NK-92 treated with Interleukin-12 subunit alpha and Interleukin-12 subunit beta, amount 100 ng/mL, for 24 hours (cell line): ENCODE results near the gene ANGPTL3.
"Not testable (repeated sequence)": the region's sequence is repeated elsewhere in the genome, so short reads cannot be mapped to it uniquely, and the experiment has no call there.

Experiments
- DNase-seq: peaks from one replicate; lab custom pipeline; 2025; lab: John Stamatoyannopoulos, UW

The ANGPTL3 gene, protein sequence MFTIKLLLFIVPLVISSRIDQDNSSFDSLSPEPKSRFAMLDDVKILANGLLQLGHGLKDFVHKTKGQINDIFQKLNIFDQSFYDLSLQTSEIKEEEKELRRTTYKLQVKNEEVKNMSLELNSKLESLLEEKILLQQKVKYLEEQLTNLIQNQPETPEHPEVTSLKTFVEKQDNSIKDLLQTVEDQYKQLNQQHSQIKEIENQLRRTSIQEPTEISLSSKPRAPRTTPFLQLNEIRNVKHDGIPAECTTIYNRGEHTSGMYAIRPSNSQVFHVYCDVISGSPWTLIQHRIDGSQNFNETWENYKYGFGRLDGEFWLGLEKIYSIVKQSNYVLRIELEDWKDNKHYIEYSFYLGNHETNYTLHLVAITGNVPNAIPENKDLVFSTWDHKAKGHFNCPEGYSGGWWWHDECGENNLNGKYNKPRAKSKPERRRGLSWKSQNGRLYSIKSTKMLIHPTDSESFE

DNA sequence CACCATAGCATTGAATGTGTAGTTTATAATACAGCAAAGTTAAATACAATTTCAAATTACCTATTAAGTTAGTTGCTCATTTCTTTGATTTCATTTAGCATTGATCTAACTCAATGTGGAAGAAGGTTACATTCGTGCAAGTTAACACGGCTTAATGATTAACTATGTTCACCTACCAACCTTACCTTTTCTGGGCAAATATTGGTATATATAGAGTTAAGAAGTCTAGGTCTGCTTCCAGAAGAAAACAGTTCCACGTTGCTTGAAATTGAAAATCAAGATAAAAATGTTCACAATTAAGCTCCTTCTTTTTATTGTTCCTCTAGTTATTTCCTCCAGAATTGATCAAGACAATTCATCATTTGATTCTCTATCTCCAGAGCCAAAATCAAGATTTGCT lies at the start of gene ANGPTL3:
Gene ANGPTL3 (plus strand): TSS at position 240 of the 400 bp plus-strand sequence. CDS start 47 bp downstream, at position 287.
- DNase-seq, result no peak

DNA sequence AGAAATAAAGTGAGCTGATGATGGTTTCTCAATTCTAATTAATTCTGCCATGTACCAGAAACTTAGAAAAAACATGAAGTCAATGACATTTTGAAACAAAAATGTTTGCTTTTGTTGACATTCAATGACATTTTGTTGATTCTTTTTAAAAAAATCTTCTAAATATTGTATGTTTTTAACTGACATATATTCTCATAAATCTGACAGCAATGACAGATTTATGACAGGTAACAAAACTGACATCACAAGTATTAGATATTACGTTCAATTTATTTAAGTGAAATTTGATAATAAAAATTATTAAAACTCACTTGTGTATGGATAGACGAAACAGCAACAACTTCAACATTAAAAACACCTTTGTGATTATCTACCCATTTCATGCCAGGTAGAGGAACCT lies 36.0 kb upstream of the ANGPTL3 start:
- DNase-seq, result no peak

GRCh38 chr1:62567182-62567581 lies 30.1 kb upstream of the ANGPTL3 start:
- DNase-seq, result not testable (repeated sequence)

DNA sequence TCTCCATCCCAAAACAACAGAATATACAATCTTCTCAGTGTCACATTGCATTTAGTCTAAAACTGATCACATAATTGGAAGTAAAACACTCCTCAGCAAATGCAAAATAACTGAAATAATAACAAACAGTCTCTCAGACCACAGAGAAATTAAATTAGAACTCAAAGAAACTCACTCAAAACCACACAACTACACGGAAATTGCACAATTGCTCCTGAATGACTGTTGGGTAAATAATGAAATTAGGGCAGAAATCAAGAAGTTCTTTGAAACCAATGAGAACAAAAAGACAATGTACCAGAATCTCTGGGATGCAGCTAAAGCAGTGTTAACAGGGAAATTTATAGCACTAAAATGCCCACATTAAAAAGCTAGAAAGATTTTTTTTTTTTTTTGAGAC lies 29.4 kb upstream of the ANGPTL3 start:
- not testable (repeated sequence) for DNase-seq

DNA sequence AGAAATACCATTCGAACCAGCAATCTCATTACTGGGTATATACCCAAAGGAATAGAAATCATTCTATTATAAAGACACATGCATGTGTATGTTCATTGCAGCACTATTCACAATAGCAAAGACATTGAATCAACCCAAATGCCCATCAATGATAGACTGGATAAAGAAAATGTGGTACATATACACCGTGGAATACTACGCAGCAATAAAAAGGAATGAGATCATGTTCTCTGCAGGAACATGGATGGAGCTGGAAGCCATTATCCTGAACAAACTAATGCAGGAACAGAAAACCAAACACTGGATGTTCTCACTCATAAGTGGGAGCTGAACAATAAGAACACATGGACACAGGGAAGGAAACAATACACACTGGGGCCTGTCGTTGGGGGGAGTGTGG lies 25.8 kb upstream of the ANGPTL3 start:
- not testable (repeated sequence) for DNase-seq

DNA sequence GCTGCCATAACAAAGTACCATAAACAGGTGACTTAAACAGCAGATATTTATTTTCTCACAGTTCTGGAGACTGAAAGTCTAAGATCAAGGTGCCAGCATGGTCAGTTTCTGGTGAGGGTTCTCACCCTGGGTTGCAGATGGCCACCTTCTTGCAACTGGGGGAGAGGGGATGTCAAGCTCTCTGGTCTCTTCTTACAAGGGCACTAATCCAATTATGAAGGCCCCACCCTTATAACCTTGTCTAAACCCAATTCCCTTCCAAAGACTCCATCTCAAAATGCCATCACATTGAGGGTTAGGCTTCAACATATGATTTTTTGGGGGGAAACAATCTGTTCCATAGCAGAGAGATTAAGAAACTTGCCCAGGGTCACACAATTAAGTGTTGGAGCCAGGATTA lies 24.8 kb upstream of the ANGPTL3 start:
- DNase-seq, result no peak

DNA sequence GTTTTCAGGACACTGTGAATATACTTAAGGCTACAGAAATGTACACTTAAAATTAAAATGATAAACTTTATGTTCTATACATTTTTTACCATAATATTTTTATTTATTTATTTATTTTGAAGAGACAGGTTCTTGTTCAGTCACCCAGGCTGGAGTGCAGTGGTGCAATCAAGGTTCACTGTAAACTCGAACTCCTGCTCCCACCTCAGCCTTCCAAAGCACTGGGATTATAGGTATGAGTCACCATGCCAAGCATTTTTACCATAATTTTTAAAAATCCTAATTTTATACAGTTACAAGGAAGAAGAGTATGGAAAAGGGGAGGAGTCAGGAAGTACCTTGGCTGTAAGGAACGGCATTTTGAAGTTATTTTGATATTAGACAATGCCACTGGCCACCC lies 23.6 kb upstream of the ANGPTL3 start:
- no peak for DNase-seq

GRCh38 chr1:62585469-62586155 lies 11.7 kb upstream of the ANGPTL3 start:
- no peak for DNase-seq

- DNase-seq, result no peak
Observed at GRCh38 chr1:62588000-62588399, 9.3 kb upstream of the ANGPTL3 start.

DNA sequence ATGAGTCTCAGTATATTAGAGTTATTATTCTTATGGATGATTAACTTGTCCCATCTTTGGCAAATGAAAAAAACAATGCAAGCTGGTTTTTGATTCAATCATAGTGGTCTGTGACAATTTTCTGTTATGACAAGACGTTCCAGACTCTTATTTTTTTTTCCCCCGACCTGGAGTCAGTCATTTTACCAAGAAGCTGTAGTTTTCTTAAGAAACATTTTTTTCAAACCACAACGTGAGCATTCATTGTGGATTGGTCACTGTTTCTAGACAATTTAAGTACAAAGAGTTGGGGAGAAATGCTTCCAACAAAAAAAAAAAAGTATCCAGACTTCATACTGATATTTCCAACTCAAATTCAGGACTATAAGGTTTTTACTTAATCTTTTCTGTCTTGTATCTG lies 8.0 kb upstream of the ANGPTL3 start:
- DNase-seq, result no peak

DNA sequence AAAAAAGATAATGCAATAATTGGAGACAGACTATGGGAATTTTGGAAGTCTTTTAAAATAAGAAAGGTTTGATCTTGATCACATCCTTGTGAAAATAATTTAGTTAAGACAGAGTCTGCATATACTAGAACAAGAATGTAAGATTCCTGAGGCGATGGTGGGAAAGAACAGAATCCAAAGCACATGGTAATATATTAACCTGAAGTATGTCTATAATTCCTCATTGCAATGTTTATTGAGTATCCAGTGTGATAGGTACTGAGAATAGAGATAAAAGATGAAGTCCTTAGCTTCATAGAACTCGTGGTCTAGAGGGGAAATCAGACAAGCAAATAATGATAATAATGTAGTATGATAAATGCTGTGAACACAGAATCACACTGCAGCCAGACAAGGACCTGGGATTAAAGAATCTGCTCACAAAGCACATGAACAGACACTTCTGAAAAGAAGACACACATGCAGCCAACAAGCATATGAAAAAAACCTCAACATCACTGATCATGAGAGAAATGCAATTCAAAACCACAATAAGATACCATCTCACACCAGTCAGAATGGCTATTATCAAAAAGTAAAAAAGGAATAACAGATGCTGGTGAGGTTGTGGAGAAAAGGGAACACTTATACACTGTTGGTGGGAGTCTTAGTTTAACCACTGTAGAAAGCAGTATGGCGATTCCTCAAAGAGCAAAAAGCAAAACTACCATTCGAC lies 6.9 kb upstream of the ANGPTL3 start:
- DNase-seq, result no peak

- DNase-seq, result no peak
Observed at GRCh38 chr1:62590970-62591368, 6.4 kb upstream of the ANGPTL3 start.

GRCh38 chr1:62593825-62594394 lies 3.4 kb upstream of the ANGPTL3 start:
- no peak for DNase-seq

DNA sequence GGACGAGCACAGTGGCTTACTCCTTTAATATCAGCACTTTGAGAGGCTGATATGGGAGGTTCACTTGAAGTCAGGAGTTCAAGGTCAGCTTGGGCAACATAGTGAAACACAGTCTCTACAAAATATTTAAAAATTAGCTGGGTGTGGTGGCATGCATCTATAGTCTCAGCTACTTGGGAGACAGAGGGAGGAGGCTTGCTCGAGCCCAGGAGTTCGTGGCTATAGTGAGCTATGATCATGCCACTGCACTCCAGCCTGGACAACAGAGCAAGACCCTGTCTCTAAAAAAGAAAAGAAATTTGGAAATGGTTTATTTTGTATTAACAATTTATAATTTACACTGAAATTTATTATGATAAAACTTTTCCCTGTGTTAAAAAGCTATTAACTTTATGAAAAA lies 1.7 kb upstream of the ANGPTL3 start:
- DNase-seq, result no peak

GRCh38 chr1:62599044-62599443 lies 1.7 kb downstream of the ANGPTL3 start:
- DNase-seq, result no peak

DNA sequence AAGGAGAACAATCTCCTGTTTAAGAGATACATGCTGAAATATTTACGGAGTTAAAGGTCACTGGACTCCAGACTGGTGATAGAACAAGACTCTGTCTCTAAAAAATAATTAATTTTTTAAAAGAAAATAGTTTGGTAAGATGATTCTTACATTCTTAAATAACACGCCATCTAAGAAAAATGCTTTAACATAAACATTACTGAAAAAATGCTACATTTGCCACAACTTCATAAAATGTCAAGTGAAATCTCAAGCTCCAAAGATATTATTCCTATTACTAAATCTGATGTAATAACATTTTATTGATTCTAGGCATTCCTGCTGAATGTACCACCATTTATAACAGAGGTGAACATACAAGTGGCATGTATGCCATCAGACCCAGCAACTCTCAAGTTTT lies 4.1 kb downstream of the ANGPTL3 start:
- DNase-seq, result no peak

- DNase-seq, result no peak
Observed at GRCh38 chr1:62608905-62609304, 11.6 kb downstream of the ANGPTL3 start.

DNA sequence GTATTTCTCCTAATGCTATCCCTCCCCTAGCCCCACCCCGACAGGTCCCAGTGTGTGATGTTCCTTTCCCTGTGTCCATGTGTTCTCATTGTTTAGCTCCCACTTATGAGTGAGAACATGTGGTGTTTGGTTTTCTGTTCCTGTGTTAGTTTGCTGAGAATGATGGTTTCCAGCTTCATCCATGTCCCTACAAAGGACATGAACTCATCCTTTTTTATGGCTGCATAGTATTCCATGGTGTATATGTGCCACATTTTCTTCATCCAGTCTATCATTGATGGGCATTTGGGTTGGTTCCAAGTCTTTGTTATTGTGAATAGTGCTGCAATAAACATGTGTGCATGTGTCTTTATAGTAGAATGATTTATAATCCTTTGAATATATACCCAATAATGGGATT lies 13.3 kb downstream of the ANGPTL3 start:
- not testable (repeated sequence) for DNase-seq

DNA sequence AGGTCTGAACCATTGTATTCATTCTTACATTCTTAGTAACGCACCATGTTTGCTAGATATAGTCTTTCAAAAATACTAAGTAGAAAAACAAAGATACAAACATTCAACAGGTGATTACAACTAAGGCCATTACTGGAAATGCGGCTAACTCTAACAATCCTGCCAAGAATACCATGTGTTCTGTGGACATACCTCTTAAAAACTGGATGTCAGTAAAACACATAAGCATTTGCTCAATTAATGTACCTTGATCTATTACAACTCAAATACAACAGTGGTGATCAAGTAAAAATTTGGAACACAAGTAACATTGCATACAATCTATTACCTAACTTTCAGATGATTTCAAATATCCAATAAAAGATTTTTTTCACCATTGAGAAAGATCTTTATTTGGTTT lies 15.4 kb downstream of the ANGPTL3 start:
- no peak for DNase-seq

DNA sequence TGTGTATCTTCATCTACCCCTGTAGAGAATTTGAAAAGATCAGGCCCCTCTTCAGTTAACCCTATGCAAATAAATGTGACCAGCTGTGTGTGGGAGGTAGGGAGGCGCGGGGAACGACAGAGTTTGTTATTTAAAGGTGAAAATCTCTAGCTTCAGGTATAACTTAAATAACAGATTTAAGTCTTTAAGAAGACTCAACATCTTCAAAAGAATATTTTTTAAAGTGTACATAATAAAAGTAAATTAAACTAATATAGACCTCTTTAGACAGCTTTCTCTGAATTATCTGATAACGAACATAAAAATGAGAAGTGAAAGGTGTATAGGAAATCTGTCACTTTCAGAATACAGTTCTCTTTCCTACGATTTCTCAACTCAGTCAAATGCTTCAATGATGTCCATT lies 16.0 kb downstream of the ANGPTL3 start:
- no peak for DNase-seq

- DNase-seq, result no peak
Observed at GRCh38 chr1:62613890-62614289, 16.6 kb downstream of the ANGPTL3 start.

DNA sequence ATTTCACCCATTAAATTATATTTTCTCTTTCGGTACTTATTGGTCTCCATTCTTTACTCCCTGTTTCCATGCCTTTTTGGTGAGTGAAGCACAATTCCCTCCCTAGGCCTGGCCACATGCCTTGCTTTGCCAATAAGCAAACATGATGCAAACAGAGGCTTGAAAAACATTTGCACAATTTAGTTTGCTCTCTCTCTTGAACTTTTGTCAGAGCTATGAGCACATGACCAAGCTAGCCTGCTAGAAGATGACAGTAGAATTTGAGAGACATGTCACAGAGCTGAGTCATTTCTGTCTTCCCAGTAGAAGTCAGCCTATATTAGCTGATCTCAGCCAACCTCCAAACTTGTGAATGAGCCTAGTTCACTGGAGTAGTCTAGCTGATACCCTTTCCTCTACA lies 24.6 kb downstream of the ANGPTL3 start:
- no peak for DNase-seq
